ENCODE data around the gene UBE4B.
"Not testable (repeated sequence)": the region's sequence is repeated elsewhere in the genome, so short reads cannot be mapped to it uniquely, and the experiment has no call there.

The UBE4B gene

GRCh38 chr1:10220200-10220599, 187.4 kb downstream of the UBE4B start:
- DNase-seq (ENCODE audit: insufficient read length, low spot score) (no peak), FAIRE-seq (no peak)
- no peak for TF ChIP-seq POLR2A (IDR thresholded peaks at IDR 0.05; ENCODE audit: low read depth, low read length)

GRCh38 chr1:10220657-10221056, 187.9 kb downstream of the UBE4B start:
- FAIRE-seq; DNase-seq (ENCODE audit: insufficient read length, low spot score): not testable (repeated sequence)

GRCh38 chr1:10225573-10225972, 192.8 kb downstream of the UBE4B start:
- FAIRE-seq (no peak), DNase-seq (ENCODE audit: insufficient read length, low spot score) (no peak)
- TF ChIP-seq POLR2A (IDR thresholded peaks at IDR 0.05; ENCODE audit: low read depth, low read length) = no peak

DNA sequence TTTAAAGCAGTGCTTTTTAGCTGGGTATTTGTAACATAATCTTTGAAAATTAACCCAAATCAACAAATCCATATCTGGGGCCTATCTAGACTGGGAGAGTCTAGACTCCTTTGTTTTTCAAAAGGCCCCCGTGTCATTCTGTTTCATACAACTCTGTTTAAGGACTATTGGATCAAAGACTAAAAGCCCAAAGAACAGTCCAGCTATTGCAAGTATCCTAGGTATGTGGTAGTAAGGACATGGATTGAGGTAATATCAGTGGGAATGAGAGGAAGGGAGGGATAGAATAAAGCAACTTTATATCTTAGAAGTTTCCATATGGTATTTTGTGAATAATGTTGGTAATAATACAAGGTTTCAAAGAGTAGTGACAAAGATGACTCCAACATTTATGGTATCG, 195.8 kb downstream of the UBE4B start:
- FAIRE-seq (no peak), DNase-seq (ENCODE audit: insufficient read length, low spot score) (no peak)
- TF ChIP-seq POLR2A (IDR thresholded peaks at IDR 0.05; ENCODE audit: low read depth, low read length) = no peak

- FAIRE-seq = no peak
- DNase-seq (ENCODE audit: insufficient read length, low spot score) = no peak
- no peak for TF ChIP-seq POLR2A (IDR thresholded peaks at IDR 0.05; ENCODE audit: low read depth, low read length)
Measured at GRCh38 chr1:10229903-10230302, 197.1 kb downstream of the UBE4B start.

Data from H54 (cell line).